ENCODE data around the gene WAS. TPM values are rescaled to one million over a fixed set of nuclear protein-coding genes. Genes with fewer than 3 reads are reported as not detected.

WAS gene
- total RNA-seq, 1 experiment from 2014 or later = 0.90 TPM

DNA sequence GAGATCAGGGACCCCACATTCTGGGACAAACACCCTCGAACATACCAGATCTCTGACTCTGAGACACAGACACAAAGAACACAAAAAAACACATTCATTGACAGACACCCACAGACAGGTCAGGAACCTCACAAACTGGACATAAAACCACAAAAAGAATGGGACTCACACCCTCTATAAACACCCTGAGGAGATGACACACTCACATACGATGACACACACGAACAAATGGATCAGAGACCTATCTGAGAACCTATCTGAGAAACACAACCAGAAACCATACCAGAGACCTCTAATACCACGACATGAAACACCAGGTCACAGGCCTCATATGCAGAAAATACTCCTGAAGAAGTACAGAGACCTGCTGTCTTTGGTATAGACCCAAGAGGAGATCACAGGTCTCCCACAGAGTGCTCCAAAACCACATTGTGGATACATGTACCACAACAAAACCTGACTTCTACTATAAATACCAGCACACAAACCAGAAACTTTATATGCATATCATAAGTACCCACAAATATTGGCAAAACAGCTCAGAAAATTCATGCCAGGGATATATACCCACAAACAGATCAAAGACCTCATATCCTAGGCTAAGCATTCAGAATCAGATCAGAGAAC is 32.4 kb downstream of the WAS start:
- H3K4me1 ChIP-seq (ENCODE audit: insufficient read depth, low read length, poor library complexity, severe bottlenecking) = no peaks in the 10 kb centered on the region
- no peak overlapping the region for H3K4me3 ChIP-seq (ENCODE audit: low read depth, low read length, poor library complexity, severe bottlenecking)
- no TSS peak for BruUV-seq (replicated peaks)
- POLR2A ChIA-PET (ENCODE audit: low non-redundant PET) = no interaction called here
- no peaks in the 10 kb centered on the region for H3K27me3 ChIP-seq (replicated peaks; ENCODE audit: insufficient read depth, low read depth, low read length, poor library complexity)
- H3K27ac ChIP-seq (ENCODE audit: low read depth, low read length, poor library complexity, severe bottlenecking) = no peak overlapping the region
- no peaks in the 10 kb centered on the region for H3K9me3 ChIP-seq (ENCODE audit: low read depth, low read length, poor library complexity, severe bottlenecking)
- intact Hi-C loops (cut with micrococcal nuclease; ENCODE audit: unreplicated experiment) = no loop called here
- no peaks in the 10 kb centered on the region for H3K36me3 ChIP-seq (ENCODE audit: insufficient read depth, low read length, poor library complexity, severe bottlenecking)
- no peak for DNase-seq (ENCODE audit: low spot score)
- TF ChIP-seq, protein P1, sequence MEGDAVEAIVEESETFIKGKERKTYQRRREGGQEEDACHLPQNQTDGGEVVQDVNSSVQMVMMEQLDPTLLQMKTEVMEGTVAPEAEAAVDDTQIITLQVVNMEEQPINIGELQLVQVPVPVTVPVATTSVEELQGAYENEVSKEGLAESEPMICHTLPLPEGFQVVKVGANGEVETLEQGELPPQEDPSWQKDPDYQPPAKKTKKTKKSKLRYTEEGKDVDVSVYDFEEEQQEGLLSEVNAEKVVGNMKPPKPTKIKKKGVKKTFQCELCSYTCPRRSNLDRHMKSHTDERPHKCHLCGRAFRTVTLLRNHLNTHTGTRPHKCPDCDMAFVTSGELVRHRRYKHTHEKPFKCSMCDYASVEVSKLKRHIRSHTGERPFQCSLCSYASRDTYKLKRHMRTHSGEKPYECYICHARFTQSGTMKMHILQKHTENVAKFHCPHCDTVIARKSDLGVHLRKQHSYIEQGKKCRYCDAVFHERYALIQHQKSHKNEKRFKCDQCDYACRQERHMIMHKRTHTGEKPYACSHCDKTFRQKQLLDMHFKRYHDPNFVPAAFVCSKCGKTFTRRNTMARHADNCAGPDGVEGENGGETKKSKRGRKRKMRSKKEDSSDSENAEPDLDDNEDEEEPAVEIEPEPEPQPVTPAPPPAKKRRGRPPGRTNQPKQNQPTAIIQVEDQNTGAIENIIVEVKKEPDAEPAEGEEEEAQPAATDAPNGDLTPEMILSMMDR (conservative IDR thresholded peaks at IDR 0.05; ENCODE audit: low read depth, low read length) = no peak
- TF ChIP-seq EZH2 (IDR thresholded peaks at IDR 0.05; ENCODE audit: borderline replicate concordance, low read depth, low read length, poor library complexity, severe bottlenecking) = no peak
- CTCF ChIA-PET = interaction anchor here (0.6 kb wide), 1 partner anchor 169 kb away, joined by 3 read pairs; no protein-coding TSS in a partner anchor

DNA sequence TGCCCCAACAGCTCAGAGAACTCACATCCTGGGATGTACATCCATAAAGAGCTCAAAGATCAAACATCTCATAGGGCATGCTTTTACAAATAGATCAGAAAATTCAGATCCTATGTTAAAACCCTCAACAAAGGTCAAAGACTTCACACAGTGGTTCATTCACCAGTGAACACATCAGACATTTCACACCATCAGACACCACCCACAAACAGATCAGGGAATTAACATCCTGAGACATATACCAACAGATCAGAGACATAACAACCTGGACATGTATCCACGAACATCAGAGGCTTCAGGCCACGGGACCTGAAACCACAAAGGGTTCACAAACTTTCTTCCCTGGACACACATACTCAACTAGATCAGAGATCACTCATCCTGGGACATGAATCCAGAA is 36.4 kb downstream of the WAS start:
- Histone ChIP-seq H3K9me3 (ENCODE audit: low read depth, low read length, poor library complexity, severe bottlenecking) (no peaks in the 10 kb centered on the region), H3K27me3 (replicated peaks; ENCODE audit: insufficient read depth, low read depth, low read length, poor library complexity) (no peaks in the 10 kb centered on the region), H3K4me1 (ENCODE audit: insufficient read depth, low read length, poor library complexity, severe bottlenecking) (no peaks in the 10 kb centered on the region), H3K27ac (ENCODE audit: low read depth, low read length, poor library complexity, severe bottlenecking) (no peak overlapping the region), H3K36me3 (ENCODE audit: insufficient read depth, low read length, poor library complexity, severe bottlenecking) (no peaks in the 10 kb centered on the region), H3K4me3 (ENCODE audit: low read depth, low read length, poor library complexity, severe bottlenecking) (no peak overlapping the region)
- intact Hi-C loops (cut with micrococcal nuclease; ENCODE audit: unreplicated experiment) = no loop called here
- BruUV-seq (replicated peaks) = no TSS peak
- TF ChIP-seq EZH2 (IDR thresholded peaks at IDR 0.05; ENCODE audit: borderline replicate concordance, low read depth, low read length, poor library complexity, severe bottlenecking) = no peak
- TF ChIP-seq, protein P1 (conservative IDR thresholded peaks at IDR 0.05; ENCODE audit: low read depth, low read length) = no peak
- POLR2A ChIA-PET (ENCODE audit: low non-redundant PET) = no interaction called here
- CTCF ChIA-PET = no interaction called here
- DNase-seq (ENCODE audit: low spot score) = no peak

DNA sequence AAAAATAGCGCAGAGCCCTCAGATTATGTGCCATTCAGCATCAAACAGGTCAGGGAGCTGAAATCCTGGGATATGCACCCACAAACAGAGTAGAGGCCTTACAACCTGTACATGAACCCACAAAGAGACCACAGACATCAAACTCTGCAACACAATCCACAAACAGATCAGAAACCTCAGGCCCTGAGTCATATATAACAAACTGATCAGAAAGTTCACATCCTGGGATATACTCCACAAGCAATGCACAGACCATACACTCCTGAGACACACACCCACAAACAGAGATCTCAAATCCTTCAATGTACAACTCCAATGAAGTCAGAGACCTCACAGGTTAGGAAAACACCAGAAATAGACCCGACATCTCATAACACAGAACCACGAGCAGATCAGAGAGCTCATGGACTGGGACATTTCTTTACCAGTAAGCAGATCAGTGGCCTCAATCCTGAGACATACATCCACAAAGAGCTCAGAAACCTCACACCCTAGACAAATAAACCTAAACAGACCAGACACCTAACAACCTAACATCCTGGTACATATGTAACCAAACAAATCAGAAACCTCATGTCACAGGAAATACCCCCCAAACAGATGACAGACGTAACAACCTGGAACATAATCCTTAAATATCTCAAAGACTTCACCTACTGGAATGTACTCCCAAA is 37.1 kb downstream of the WAS start:
- Histone ChIP-seq H3K4me3 (ENCODE audit: low read depth, low read length, poor library complexity, severe bottlenecking) (no peak overlapping the region), H3K27me3 (replicated peaks; ENCODE audit: insufficient read depth, low read depth, low read length, poor library complexity) (no peaks in the 10 kb centered on the region), H3K36me3 (ENCODE audit: insufficient read depth, low read length, poor library complexity, severe bottlenecking) (no peaks in the 10 kb centered on the region), H3K9me3 (ENCODE audit: low read depth, low read length, poor library complexity, severe bottlenecking) (no peaks in the 10 kb centered on the region), H3K27ac (ENCODE audit: low read depth, low read length, poor library complexity, severe bottlenecking) (no peak overlapping the region), H3K4me1 (ENCODE audit: insufficient read depth, low read length, poor library complexity, severe bottlenecking) (no peaks in the 10 kb centered on the region)
- BruUV-seq (replicated peaks) = no TSS peak
- ChIA-PET POLR2A (ENCODE audit: low non-redundant PET) (no interaction called here), CTCF (no interaction called here)
- intact Hi-C loops (cut with micrococcal nuclease; ENCODE audit: unreplicated experiment) = no loop called here
- no peak for DNase-seq (ENCODE audit: low spot score)
- TF ChIP-seq EZH2 (IDR thresholded peaks at IDR 0.05; ENCODE audit: borderline replicate concordance, low read depth, low read length, poor library complexity, severe bottlenecking) = no peak
- TF ChIP-seq, protein P1 (conservative IDR thresholded peaks at IDR 0.05; ENCODE audit: low read depth, low read length) = no peak
